ENCODE results near the gene PCDH15. TPM values are rescaled to one million over a fixed set of nuclear protein-coding genes. Genes with fewer than 3 reads are reported as not detected.

The PCDH15 gene
- total and polyA plus RNA-seq, 9 of the 15 experiments (the other 6 are each of a cell fraction or from before 2014, with no cell fraction given), result not detected

DNA sequence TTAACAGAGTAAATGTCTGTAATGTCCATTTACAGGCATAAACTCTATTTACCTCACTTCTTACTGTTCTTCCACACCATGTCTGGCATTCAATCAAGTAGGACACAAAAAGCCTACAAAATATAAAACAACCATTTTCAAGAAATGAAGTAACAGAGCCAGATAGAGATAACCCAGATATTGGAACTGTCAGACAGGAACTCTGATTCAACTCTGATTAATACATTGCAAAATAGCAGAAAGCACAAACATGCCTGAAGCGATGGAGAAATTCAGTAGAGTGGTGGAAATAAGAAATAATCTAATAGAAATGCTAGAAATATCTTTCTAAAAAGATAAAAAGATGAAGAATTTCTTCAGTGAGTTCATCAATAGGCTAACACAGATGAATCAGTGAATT lies 964.4 kb downstream of the PCDH15 start:
- Histone ChIP-seq H3K27me3 (ENCODE audit: control insufficient read depth in 2 of 2, insufficient read depth in 2 of 2, low read length in 2 of 2) (no peaks in the 10 kb centered on the region), H3K27ac (ENCODE audit: extremely low read depth, low read depth, low read length) (no peak overlapping the region), H3K4me3 (no peak overlapping the region), H4K20me1 (replicated peaks; ENCODE audit: control insufficient read depth, insufficient read depth, low read length) (no peaks in the 10 kb centered on the region), H3K79me2 (ENCODE audit: control insufficient read depth, insufficient read depth, low read length) (no peaks in the 10 kb centered on the region), H2AFZ (ENCODE audit: low read depth, low read length) (no peak overlapping the region), H3K9ac (ENCODE audit: insufficient read depth in 1 of 2, low read depth in 2 of 2, low read length in 2 of 2) (no peak overlapping the region), H3K9me1 (ENCODE audit: control insufficient read depth, insufficient read depth, low read length) (no peaks in the 10 kb centered on the region), H3K9me3 (replicated peaks; ENCODE audit: control insufficient read depth, insufficient read depth, low read depth, low read length) (no peaks in the 10 kb centered on the region; the same call in 1 of the 2 replicates), H3K36me3 (ENCODE audit: control insufficient read depth, insufficient read depth, low read length) (no peaks in the 10 kb centered on the region), H3K4me2 (ENCODE audit: insufficient read depth, low read length) (no peak overlapping the region), H3K4me1 (replicated peaks in 1 of 2; ENCODE audit: control insufficient read depth in 2 of 2, insufficient read depth in 2 of 2, low read length in 2 of 2) (no peaks in the 10 kb centered on the region)
- ChIA-PET CTCF (ENCODE audit: low intra/inter-chr PET ratio) (no interaction called here), POLR2A (no interaction called here)
- TF ChIP-seq MYNN (IDR thresholded peaks at IDR 0.05), result no peak
- TF ChIP-seq MYNN (CRISPR knock-in tag; IDR thresholded peaks at IDR 0.05), result no peak
- no peak for TF ChIP-seq ELF1 (tag; IDR thresholded peaks at IDR 0.05)
- no peak for TF ChIP-seq HDAC3 (IDR thresholded peaks at IDR 0.05; ENCODE audit: borderline replicate concordance, partially characterized antibody)
- no peak for TF ChIP-seq HMBOX1 (IDR thresholded peaks at IDR 0.05)
- no peak for TF ChIP-seq ZNF280B (CRISPR knock-in tag; IDR thresholded peaks at IDR 0.05)
- no peak for TF ChIP-seq ZNF124 (CRISPR knock-in tag; IDR thresholded peaks at IDR 0.05)
- TF ChIP-seq CREB3 (tag; conservative IDR thresholded peaks at IDR 0.05; ENCODE audit: low read depth), result no peak
- no peak for TF ChIP-seq E2F4 (CRISPR knock-in tag; IDR thresholded peaks at IDR 0.05; ENCODE audit: low read depth)
- no peak for TF ChIP-seq ZNF449 (CRISPR knock-in tag; IDR thresholded peaks at IDR 0.05)
- DNase-seq (ENCODE audit: extremely low read depth in 1 of 4, low spot score in 3 of 4) (no peak), ATAC-seq (no peak), FAIRE-seq (no peak)
- WGBS (ENCODE audit: insufficient coverage, low coverage, missing lambda C conversion rate), result 0% methylated on average over 1 of the region's 1 CpG
- BruUV-seq (replicated peaks), result no TSS peak
- intact Hi-C loops (cut with micrococcal nuclease), result no loop called here
- in situ Hi-C loops (cut with MboI), result no loop called here

Measured in K562 (cell line).